Measurements from ENCODE around the gene LEMD1.
"Not testable (repeated sequence)": the region's sequence is repeated elsewhere in the genome, so short reads cannot be mapped to it uniquely, and the experiment has no call there.

Gene LEMD1

DNA sequence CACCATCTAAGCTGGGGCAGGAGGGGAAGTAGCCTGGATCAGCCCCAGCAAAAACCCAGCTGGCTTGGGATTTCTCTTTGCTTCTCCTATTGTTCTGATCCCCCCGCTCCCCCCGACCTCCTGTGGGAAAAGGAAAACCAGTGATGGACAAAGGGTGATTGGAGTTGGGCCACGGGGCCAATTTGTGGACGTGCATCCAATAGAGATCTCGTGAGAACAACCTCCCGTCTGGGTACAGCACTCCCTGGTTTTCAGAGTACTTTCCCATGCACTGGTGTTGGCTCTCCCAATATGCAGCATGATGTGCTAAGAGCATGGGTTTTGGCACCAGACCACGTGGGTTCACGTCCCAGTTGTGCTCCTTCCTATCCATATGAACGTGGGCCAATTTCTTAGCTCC is 25.0 kb upstream of the LEMD1 start:
- no peak for DNase-seq

DNA sequence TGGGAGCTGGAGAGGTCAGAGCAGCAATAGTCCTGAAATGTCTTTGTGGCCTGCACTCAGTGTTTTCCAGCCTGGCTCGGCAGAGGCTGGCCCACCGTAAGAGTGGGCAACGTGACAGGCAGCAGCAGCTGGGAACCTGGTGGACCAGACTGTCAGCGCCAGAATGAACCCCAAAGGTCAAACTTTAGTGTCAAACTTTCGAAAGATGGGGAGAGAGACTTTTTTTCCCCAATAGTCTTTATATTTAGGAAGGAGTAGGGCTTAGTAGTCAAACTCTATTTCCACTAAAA is 23.7 kb upstream of the LEMD1 start:
- no peak for DNase-seq

DNA sequence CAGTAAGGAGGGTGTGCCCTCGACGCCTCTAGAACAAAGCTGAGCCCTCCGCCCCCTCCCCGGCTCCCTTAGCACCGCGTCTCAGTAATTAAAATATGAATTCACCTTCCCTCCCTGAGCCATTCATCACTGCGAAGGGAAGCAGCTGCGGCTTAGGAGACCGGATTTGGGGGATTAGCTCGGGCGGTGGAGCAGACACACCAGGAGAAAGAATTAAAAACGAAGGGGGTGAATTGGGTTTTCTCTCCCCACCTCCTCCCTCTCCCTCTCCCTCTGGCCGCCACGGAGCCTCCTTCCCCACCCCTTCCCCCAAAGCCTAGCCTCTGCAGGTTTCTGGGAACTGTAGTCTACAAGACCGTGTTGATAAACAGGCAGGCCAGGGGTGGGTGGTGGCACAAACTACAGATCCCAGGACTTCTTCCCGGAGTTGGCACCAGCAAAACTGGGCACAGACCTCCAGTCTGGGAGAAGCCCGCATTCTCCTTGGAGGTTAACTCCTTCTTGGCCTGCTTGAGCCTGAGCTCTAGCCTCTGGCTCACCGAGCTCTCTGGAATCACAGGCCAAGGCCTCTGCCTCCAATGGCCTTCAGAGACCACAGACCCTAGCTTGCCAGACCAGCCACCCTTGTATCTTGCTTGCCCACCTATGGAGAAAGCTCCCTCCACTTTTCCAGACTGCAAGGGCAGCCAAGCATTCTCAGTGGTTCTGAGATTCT is 23.2 kb upstream of the LEMD1 start:
- DNase-seq, result no peak

DNA sequence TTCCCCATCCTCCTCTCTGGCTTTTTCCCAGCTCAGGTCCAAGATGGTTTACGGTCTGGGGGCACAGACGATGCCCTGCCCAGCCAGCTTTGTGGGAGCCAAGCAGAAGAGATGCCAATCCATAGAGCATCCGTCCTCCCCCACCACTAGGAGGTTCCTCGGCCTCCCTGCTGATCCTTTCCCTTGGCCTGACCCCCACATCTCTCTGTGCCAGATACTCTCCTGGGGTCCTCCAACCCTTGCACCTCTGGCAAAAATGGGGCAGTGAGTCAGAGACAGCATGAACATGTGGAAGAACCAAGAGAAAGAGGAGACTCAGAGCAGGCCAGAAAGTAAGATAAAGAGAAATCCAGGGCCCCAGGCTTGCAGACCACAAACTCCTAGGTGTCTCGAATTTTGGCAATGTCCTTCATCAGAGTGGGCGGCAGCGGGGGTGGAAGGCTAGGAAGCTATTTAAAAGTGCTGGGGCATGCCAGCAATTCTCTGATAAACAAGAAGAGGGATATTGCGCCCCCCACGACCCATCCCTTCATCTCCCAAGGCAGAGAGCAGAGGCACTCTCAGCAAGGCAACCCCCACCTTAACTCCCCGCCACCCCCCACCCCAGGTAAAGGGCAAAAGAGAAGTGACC is 22.6 kb upstream of the LEMD1 start:
- no peak for DNase-seq

DNA sequence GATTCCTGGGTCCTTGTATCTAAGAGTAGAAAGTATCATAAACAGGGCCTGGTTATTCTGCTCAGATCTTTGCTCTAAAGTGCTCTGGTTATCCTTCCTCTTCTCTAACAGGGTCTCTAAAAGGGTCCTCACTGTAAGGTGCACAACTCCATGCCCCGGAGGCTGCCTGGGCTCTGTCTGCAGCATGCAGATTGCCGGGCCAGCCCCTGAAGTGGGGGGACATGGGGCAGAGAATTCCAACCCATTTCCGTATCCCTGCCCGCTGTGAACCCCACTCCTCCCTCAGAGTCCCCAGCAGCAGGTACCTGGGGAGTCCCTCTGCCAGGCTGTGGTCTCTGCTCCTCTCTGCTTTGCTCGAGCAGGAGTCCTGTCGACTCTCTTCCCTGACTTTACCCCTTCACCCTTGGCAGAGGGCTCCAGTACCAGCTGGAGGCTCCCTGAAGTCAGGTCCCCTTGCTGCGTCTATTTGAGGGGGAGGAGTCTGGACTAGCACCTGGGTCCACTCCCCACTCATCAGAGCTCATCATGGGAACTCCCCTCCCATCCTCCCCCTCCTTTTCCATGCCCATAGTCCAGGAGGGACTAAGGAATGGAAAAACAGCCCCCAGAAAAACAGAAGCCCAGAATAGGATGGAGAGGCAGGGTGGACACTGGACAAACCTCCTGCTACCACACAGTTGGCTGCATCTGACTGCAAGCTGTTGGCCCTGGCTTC is 21.9 kb upstream of the LEMD1 start:
- DNase-seq, result no peak

DNA sequence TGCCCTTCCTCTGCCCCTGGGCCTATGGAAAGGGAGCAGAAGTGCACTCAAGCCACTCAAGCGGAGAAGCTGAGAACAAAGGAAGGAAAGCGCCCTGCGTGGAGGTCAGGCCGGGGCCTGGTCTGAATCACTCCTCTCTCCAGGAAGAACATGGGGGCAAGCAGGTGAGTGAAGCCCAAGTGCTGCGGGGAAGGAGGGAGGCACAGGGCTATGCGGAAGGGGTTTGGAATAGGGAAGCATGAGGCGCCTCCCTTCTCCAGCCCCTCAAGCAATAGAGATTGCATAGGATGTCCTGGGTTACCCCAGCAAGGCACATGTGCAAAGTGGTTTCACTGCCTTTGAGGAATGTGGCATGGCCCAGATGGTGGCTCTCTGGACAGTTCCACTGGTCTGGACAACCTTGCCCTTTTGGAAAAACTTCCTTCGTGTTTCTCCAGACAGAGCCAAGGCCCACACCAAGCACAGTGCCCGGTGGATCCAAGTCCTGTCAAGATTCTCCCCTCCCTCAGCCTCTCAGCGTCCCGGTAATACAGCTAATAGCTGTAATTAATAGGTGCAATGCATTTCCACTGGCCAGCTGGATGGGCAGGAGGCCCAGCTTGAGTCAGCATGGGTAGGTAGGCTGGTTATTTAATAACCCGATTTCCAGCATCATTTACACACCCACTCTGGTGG is 20.3 kb upstream of the LEMD1 start:
- DNase-seq, result no peak

DNA sequence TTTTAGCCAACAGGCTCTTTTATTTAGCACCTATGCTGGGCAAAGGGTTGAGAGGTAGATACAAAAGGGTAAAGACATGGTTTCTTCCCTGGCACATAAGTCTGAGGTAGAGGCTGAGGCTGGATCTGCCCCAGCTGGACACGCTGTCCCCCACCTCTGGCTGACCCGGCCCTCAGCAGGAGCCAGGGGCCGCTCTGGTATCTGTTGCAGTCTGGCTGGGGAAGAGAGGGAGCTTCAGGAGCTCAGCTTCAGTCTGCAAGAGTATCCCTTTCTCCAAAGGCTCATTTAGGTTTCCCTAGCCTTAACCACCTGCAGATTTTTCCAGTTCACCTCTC is 19.8 kb upstream of the LEMD1 start:
- DNase-seq, result no peak

DNA sequence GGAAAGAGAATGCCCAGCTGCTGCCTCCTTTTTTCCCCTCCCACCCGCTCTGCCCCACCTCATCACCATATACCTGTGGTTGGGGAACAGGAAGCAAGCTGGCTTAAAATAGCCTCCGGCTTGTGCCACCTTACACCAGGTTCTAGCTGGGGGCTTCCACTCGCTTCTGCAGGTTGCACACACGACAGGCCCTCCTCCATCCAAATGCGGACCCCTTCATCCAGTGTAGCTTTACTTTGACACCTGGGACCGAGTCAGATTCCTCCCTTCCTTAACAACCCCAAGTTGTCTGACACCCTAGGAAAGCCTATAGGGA is 19.4 kb upstream of the LEMD1 start:
- DNase-seq, result no peak

DNA sequence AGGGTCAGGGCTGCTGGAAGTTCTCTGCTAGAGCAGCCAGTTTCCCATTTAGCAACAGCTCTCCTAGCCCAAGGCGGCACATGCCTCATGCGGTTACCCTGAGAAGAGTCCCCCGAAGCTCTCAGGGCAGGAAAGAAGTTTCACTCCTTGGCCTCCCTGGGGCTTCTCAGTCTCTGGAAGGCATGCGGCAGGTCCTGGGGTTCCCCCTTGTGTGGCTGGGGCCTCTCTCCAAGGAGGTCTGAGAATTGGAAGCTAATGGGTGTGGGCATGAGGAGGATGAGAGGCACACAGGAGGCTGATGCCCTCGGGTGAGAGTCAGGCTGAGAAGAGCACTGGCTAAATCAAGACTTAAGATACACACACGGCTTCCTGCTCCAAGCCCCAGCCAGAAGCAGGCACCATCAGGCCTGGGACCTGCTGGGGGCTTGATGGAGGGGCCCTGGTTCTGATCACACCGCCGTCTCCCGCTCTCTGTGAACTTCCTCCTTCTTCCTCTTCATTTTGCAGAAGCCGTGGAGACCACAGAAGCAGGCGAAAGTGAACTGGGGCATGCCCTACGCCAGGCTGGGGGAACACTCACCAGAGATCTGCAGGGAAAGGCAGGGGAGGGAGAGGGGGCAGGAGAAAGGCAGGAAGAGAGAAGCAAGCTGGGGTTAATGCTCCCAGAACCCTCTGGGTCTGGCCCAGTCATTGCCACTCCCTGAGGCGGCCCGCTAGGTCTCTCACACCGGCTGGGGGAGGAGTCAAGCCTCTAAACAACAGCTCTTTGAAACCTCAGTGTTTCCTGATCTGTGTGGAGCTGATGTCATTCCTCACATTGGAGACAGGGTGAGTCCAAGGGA is 18.8 kb upstream of the LEMD1 start:
- peak; percentile 75 to 83 for DNase-seq

DNA sequence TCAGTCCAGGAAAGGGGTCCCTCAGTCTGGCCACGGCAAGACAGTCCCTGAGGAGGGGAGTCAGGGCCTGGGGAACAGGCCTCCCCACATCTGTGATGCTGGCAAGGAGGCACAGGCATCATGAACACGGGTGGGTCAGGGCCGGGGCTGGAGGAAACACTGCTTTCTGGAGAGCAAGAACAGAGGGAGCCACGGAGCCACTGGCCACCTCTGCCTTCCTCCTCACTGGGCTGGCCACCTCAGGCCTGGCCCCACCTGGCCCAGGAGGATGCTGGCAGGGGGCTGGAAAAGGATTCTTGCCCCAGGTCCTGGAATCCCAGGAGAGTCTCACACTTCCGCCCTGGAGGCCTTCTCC is 18.2 kb upstream of the LEMD1 start:
- DNase-seq, result no peak

DNA sequence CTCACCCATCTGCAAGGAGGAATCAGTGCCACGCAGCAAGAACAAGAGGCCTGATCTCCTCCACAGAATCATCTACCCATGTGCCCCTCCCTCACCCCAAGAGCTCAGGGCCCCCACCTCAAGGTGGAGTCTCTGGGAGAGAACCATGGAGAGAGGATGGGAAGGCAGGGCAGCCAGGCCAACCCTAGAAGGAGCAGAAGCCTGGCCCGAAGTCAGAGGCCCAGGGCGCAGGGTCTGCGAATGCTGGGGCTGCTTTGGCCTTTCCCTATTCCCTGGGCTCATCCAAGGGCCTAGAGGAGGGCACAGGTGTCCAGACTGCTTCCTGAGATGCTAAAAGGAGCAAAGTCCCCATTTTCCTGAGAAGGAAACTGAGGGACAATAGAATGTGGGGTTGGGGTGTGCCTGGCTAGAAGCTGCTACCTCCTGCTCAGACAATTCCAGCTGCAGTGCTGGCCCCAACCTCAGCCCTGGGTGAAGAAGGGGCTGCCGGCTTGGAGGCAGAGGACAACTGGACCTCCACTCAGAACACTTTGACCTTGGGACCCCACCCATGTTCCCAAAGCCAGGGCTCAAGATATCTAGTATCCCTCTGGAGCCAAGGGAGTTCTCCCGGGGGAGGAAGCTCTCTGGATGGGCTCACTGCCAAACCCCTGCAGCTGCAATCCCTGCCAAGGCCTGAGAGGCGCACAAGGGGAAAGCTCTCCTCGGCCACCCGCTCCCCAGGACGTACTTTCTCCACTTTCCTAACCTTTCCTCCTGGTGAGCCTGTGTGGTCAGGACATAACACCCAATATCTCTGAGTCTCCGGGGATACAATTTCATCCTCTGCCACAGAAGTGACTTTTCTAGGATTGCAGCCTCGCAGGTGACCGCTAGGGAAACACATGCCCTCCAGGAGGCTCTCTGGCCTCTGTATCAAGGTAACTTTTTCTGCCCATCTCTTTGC is 16.6 kb upstream of the LEMD1 start:
- no peak for DNase-seq

DNA sequence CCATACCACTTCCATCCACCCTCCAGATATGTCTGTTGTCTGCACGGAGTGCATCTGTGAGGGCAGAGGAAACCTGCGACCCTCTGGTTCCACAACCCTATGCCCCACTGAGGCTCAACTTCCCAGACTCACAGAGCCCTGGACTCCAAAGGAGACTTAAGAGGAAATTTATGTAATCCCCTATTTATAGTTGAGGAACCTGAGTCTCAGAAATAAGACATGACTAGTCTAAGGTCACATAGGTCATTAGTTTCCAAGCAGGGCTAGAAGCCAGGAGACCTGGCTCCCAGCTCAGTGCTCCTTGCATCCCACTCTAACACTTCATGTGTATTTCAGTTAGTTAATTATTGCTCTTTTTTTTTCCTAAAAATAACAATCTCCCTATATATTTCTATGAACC is 15.7 kb upstream of the LEMD1 start:
- DNase-seq, result no peak

DNA sequence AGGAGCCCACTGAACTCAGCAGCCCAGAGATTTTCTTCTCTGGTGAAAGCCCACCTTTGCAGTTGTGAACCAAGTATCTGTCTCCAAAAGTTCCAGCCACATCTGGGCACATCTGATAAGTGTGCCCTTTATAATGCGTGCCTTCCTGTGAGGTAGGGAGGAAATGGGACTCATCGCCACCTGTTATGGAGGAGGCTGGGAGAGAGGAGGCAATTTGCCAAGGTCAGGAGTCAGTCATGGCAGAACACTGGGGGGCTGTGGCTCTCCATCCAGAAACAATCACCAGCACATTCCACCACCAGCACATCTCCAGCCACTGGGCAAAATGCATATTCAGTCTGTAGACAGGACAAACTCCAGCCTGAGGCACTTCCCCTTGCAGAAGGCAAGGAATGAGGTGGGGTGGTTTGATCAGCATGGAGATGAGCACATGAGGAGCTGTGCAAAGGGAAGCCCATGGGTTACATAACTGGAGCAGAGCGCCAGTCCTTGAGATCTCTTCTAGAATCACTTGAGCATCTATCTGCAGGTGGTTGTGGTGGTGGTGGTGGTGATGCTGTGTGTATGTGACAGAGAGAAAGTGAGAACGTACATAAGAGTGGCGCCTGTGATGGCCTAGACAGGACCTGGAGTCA is 15.0 kb upstream of the LEMD1 start:
- no peak for DNase-seq

DNA sequence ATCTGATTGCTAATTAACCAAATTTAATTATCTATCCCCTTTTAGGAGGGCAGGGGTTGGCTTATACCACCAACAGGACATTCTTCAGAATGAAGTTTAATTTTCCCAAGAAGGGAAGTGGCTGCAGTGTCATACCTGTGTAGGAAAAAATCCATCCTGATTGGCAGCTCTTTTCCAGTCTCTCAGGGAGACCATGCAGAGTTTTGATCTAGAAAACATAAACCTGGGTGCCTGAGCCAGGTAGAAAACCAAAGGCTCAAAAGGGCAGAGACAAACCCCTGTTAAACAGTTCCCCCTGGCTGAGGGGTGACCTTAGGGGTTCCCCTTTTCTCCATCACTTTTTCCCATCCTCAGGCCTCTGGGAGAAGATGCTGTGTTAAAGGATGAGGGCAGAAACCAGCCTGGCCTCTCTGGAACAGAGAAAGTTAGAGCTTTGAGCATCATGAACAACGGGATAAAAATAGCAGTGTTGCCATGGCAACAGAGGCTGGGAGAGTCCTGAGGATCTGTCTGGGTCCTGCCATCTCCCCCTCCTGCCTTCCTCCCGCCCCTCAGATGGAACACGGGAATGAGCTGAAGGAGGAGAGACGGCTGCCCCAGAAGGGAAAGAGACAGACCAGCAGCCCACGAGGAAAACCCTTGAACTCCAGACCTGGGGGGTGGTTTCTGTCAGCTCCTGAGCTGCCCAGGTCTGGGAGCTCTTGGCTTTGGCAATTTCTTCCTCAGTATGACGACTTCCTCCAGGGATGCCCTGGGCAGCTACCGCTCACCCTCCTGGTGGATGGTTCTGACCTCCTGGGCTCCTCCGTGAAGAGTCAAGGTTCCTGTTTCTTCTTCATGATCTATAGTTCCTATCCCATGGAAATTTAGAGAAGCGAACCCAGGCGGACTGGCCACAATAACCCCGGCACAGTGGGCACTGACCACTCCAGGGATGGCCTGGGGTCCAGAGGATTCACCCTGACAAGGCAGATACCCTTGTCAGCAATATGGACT is 14.0 kb upstream of the LEMD1 start:
- no peak for DNase-seq

DNA sequence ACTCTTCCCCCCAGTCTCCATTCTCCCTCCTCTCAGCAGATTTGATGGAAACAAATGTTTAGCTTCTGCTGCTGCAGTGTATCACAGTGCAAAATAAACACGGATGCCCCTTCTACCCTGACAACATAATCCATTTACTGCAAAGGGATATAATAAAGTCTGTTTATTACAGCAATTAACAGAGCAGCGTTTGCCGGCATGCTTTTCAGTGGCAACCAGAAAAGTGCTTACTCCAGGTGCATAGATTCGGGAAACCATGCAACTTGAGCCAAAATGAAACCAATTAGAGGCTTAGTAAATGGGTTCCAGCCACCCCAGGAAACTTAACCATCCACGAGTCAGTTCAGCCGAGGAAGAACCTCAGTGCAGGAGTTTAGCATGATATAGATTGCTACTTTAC is 12.9 kb upstream of the LEMD1 start:
- DNase-seq, result no peak

DNA sequence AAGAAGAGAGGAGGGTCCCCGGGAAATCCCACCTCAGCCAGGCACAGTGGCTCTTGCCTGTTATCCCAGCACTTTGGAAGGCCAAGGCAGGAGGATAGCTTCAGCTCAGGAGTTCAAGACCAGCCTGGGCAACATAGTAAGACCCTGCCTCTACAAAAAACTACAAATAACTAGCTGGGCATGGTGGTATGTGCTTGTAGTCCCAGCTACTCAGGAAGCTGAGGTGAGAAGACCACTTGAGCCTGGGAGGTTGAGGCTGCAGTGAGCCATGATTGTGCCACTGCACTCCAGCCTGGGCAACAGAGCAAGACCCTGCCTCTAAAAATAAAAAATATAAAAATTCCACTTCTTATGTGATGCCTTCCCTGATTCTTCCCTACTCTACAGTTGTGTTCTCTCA is 10.8 kb upstream of the LEMD1 start:
- DNase-seq, result not testable (repeated sequence)

DNA sequence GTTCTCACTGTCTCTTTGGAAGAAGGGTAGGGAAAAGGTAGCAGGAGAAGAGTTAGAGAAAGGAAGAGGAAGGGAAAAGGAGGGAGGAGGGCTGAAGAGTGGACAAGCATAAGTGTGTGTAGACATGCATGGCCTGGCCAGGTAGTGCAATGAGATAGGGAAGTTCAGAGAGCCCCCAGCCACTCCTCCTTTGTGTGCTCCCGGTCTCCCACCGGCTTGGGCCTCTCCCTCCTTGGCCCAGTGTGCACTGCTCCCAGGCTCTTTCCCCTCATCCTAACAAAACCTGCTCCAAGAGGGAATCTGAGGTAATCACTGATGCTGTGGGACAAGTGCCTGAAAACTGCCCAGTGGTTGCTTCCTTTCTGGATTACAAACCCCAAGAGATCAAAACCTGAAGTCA is 10.3 kb upstream of the LEMD1 start:
- DNase-seq, result no peak

DNA sequence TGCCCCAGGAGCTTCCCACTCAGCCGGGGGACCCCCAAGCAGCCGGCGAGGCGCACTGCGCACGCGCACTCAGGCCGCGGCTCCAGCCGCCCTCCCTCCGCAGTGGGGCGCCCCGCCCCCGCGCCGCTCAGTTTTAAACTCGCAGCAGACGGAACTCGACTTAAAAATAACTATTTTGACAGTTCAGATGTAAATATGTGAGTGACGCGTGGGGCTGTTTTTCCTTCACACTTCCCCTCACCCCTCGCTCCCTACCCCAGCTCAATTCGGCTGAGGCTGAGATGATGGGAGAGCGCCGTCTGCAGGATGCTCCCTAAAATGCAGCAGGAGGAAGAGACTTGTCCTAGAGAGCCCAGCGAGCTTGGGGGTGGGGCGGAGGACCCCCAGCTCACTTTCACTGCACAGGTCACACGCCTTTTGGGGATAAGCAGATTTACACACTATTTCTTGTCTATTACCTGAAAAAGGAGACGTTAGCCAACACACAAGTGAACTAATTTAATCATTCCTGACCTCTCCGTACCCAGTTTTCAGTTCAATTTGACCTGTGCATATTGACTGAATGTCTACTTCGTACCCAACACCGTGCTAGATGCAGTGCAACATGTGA is 8.9 kb upstream of the LEMD1 start:
- peak; percentile 60 to 68 for DNase-seq

DNA sequence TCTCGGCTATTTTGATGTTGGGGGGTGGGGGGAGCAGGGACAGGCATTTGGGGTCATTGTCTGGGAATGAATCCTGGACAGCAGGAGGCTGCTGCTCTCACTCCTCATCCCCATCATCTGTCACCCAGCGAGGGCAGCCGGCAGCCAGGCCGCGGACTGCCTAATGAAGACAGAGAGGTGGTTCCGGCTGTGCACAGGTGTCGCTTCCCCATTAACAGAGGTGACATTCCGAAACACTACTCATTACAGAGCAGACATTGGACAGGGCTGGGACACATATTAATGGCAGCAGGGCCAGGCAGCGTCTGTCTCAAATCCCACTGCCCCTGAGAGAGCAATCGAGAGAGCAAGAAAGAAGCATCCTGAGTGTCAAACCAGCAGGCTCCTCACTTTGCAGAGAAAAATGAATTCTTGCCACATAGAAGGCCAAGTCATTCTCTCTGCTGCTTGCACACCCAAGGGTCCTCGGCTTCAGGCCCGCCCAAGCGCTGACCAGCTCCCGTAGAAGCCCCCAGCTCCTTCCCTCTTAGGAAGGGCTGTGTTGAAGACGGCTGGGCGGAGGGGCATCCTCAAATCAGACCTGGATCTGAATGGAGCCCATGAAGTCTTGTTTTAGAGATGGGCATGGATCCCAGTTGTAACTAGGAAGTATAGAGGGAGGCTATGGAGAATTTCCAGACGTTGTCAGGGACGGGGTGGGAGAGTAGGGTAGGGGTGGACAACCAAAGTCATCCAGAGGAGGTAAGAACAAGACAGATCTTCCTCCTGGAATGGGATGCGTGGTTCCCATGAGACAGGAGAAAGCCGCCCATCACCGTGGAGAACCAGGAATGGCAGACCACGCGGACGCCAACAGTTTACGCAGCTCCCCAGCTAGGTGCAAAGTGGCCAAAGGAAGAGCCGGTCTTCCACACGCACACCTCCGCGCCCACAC is 8.2 kb upstream of the LEMD1 start:
- no peak for DNase-seq

Measured in activated CD4-positive, alpha-beta T cell treated with anti-CD3 and anti-CD28 coated beads, Interleukin-2, amount 50 U/mL, for 48 hours (primary cell).